ENCODE measurements around the gene GBX2.

DNA sequence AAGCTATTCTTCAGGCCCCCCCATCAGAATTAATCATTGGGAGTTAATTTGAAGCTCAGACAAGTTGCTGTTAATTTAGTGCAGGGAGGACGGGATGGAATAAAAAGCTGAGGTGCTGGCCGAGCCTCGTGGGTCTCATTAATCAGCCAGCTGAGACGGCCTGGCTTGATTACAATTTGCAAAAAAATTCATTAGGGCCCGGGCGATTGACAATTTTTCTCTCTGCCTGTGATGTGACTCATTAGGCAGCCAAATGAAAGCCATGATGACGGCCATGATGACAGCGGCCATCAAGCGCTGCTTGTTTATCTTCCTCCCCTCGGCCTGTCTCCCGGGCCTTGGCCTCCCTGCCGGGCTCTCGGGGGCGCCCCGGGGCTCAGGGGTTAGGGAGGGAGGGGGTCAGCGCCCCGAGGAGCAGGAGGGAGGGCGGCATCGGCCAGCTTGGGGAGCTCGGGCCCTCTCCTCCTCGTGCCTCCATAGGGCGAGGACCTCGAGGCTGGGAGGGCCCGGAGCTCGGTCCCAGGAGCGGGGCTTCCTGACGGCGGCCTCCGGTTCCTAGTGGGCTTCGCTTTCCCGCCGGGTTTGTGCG lies 5.2 kb downstream of the GBX2 start:
- TF ChIP-seq POLR2AphosphoS5 (IDR thresholded peaks at IDR 0.05; ENCODE audit: low read depth, low read length): no peak
- TF ChIP-seq, protein P1, sequence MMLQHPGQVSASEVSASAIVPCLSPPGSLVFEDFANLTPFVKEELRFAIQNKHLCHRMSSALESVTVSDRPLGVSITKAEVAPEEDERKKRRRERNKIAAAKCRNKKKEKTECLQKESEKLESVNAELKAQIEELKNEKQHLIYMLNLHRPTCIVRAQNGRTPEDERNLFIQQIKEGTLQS (IDR thresholded peaks at IDR 0.05): no peak
